GM12878 (cell line): ENCODE results near the gene RRP15. TPM values are rescaled to one million over a fixed set of nuclear protein-coding genes. Genes with fewer than 3 reads are reported as not detected.

Experiments used
- ATAC-seq: fragments of 200-7000 bp; cut with Tn5 transposase; 3 replicates; pipeline ENCODE4 v1.9.1; 2020; ENCODE audit warnings: mild to moderate bottlenecking, moderate library complexity
- BruUV-seq: library from RNA; stranded (reverse); fragments of 400-500 nt; replicated peaks from 2 replicates; lab custom pipeline; 2021; lab: Mats Ljungman, UMichigan
- CTCF ChIA-PET: fragments of 300-600 bp; sonication (Branson Sonifier 250); formaldehyde crosslinking; extraction: SDS; loops from one replicate; lab custom pipeline; 2021; ENCODE audit warnings: inconsistent platforms; lab: Yijun Ruan, JAX
- POLR2A ChIA-PET: fragments of 350-600 bp; formaldehyde crosslinking; extraction: SDS; loops from one replicate; lab custom pipeline; 2021; ENCODE audit warnings: inconsistent platforms; lab: Charles Lee
- RAD21 ChIA-PET: fragments of 300-600 bp; sonication (Branson Sonifier 250); formaldehyde crosslinking; loops from one replicate; lab custom pipeline; 2023; ENCODE audit warnings: antibody characterized with exemption; ENCODE audit not compliant: unreplicated experiment; lab: Charles Lee
- SMC1A ChIA-PET: fragments of 300-600 bp; sonication (Branson Sonifier 250); formaldehyde crosslinking; loops from one replicate; lab custom pipeline; 2023; ENCODE audit not compliant: unreplicated experiment, uncharacterized antibody; lab: Charles Lee
- DNase-seq: peaks from one replicate; pipeline ENCODE4 v3.0.0-alpha.2; 2011; ENCODE audit warnings: low read depth, low spot score
- FAIRE-seq: peaks from 3 replicates; lab custom pipeline; 2011; peaks lifted over from hg19 to GRCh38; lab: Jason Lieb, UNC
- H2AFZ ChIP-seq: 2 replicates; pipeline ENCODE4 v1.6.0; 2011; ENCODE audit warnings: low read depth, low read length, control low read depth; ENCODE audit not compliant: control insufficient read depth
- H3K27ac ChIP-seq: 2 replicates; pipeline ENCODE4 v1.5.1; 2011; ENCODE audit warnings: control low read depth; ENCODE audit not compliant: control insufficient read depth, insufficient read depth
- H3K27me3 ChIP-seq, 2 experiments: replicated peaks in 1 of 2; 2 replicates each; pipeline versions ENCODE4 v1.6.0 to v1.6.1; 2011; ENCODE audit warnings: low read length in 1 of 2; ENCODE audit not compliant: control insufficient read depth in 2 of 2, insufficient read depth in 2 of 2
- H3K36me3 ChIP-seq, 2 experiments: 2 replicates each; pipeline ENCODE4 v1.5.1; 2011; ENCODE audit warnings: low read length in 1 of 2; ENCODE audit not compliant: control insufficient read depth in 2 of 2, insufficient read depth in 2 of 2
- H3K4me1 ChIP-seq: 2 replicates; pipeline ENCODE4 v1.6.1; 2011; ENCODE audit warnings: mild to moderate bottlenecking, low read length, moderate library complexity, mixed read lengths; ENCODE audit not compliant: control insufficient read depth, insufficient read depth
- H3K4me2 ChIP-seq: 2 replicates; pipeline ENCODE4 v1.6.0; 2011; ENCODE audit warnings: control low read depth; ENCODE audit not compliant: control insufficient read depth, insufficient read depth
- H3K4me3 ChIP-seq: fragments of 200-600 bp; sonication (generic); 2 replicates; pipeline ENCODE4 v1.5.1; 2016
- H3K79me2 ChIP-seq: 2 replicates; pipeline ENCODE4 v1.6.0; 2011; ENCODE audit warnings: low read length; ENCODE audit not compliant: control insufficient read depth, insufficient read depth
- H3K9ac ChIP-seq: 2 replicates; pipeline ENCODE4 v1.8.0; 2011; ENCODE audit warnings: low read length, control low read depth, mixed read lengths; ENCODE audit not compliant: control insufficient read depth, insufficient read depth
- H3K9me3 ChIP-seq: replicated peaks from 3 replicates; pipeline ENCODE4 v1.5.1; 2011; ENCODE audit warnings: mild to moderate bottlenecking, low read length; ENCODE audit not compliant: control insufficient read depth, insufficient read depth
- H4K20me1 ChIP-seq: 2 replicates; pipeline ENCODE4 v1.6.0; 2011; ENCODE audit not compliant: control insufficient read depth, insufficient read depth
- BCL3 ChIP-seq: IDR thresholded peaks from 2 replicates; pipeline ENCODE4 v1.6.1; 2011; ENCODE audit warnings: borderline replicate concordance, low read depth, mild to moderate bottlenecking, moderate library complexity, low read length; ENCODE audit not compliant: insufficient read depth, poor library complexity, severe bottlenecking
- E4F1 ChIP-seq: fragments of 450-650 bp; IDR thresholded peaks from 2 replicates; pipeline ENCODE4 v1.6.1; 2018; ENCODE audit warnings: borderline replicate concordance, mild to moderate bottlenecking; ENCODE audit not compliant: partially characterized antibody
- EED ChIP-seq: sonication (generic); IDR thresholded peaks from 2 replicates; pipeline ENCODE4 v1.6.1; 2016; ENCODE audit warnings: antibody characterized with exemption, low read depth
- ETV6 ChIP-seq, 2 experiments: fragments of 450-650 bp in 1 of 2; IDR thresholded peaks in 1 of 2; conservative IDR thresholded peaks in 1 of 2; 2 replicates each; pipeline ENCODE4 v1.6.1; 2014; ENCODE audit warnings: antibody characterized with exemption in 1 of 2, borderline replicate concordance in 1 of 2, low read depth in 1 of 2, mild to moderate bottlenecking in 1 of 2, moderate library complexity in 1 of 2
- FOXM1 ChIP-seq: IDR thresholded peaks from 2 replicates; pipeline ENCODE4 v1.6.1; 2012; ENCODE audit warnings: low read depth, mild to moderate bottlenecking, inconsistent platforms, low read length, moderate library complexity
- IKZF1 ChIP-seq: fragments of 450-650 bp; conservative IDR thresholded peaks from 2 replicates; pipeline ENCODE4 v1.6.1; 2017; ENCODE audit warnings: antibody characterized with exemption, mild to moderate bottlenecking
- PKNOX1 ChIP-seq: fragments of 450-650 bp; IDR thresholded peaks from 2 replicates; pipeline ENCODE4 v1.6.1; 2016; ENCODE audit warnings: mild to moderate bottlenecking
- ZNF217 ChIP-seq: fragments of 450-650 bp; IDR thresholded peaks from 2 replicates; pipeline ENCODE4 v1.6.1; 2017; ENCODE audit warnings: antibody characterized with exemption, mild to moderate bottlenecking
- WGBS: methylation state at CpG from one replicate; pipeline ENCODE4 v1.1.6; 2016; ENCODE audit warnings: low lambda C conversion rate; ENCODE audit not compliant: insufficient replicate concordance, insufficient coverage; ENCODE audit errors: missing lambda C conversion rate; 5-methylcytosine and 5-hydroxymethylcytosine counted together
- in situ Hi-C: fragments of 300-500 bp; cut with MboI; formaldehyde crosslinking; loops from 9 replicates; pipeline ENCODE4 v1.14.3; 2018; ENCODE audit warnings: mixed read lengths
- intact Hi-C: fragments of 100-400 bp; cut with micrococcal nuclease; formaldehyde crosslinking; loops from one replicate; pipeline ENCODE4 v1.14.2; 2022; ENCODE audit not compliant: unreplicated experiment
- polyA plus RNA-seq, 11 experiments: library from polyadenylated mRNA; depleted of rRNA in 4 of 11; unstranded in 6 of 11; stranded (reverse) in 5 of 11; fragments of >200 nt; fragmentation: Nextera tagmentation in 4 of 11; fragmentation: Illumina TruSeq in 1 of 11; extraction: Ambion mirVana in 4 of 11; extraction: Trizol in 1 of 11; gene quantifications; 1 replicate in 1 of 11; 2 replicates in 10 of 11; pipeline versions ENCODE4 v1.2.1 to v1.2.3, GENCODE V29; 2011 to 2016; ENCODE audit warnings: inconsistent platforms in 2 of 11, missing spikeins in 2 of 11, low read depth in 1 of 11
- total RNA-seq, 4 experiments: library from RNA; depleted of rRNA in 3 of 4; stranded (reverse); fragments of >200 nt in 3 of 4; fragmentation: Illumina TruSeq in 1 of 4; extraction: Trizol in 1 of 4; gene quantifications; 2 replicates each; pipeline versions ENCODE4 v1.2.1 to v1.2.3, GENCODE V29; 2013 to 2021

The RRP15 gene
- total and polyA plus RNA-seq, 10 of the 15 experiments (the other 5 are each of a cell fraction or from before 2014, with no cell fraction given): 5.6 to 37.8 (median 19.1) TPM

- Histone ChIP-seq H3K36me3 (peaks cover 0 to 3% of the 10 kb centered on the region in 2 experiments; a peak in 3 of 4 replicates), H3K9ac (no peak overlapping the region), H2AFZ (no peak overlapping the region), H3K27ac (no peak overlapping the region), H3K4me1 (no peaks in the 10 kb centered on the region), H3K27me3 (no peaks in the 10 kb centered on the region), H3K4me2 (no peak overlapping the region), H4K20me1 (no peaks in the 10 kb centered on the region), H3K9me3 (no peaks in the 10 kb centered on the region), H3K4me3 (no peak overlapping the region), H3K79me2 (no peaks in the 10 kb centered on the region)
- intact Hi-C loops (no loop called here), in situ Hi-C loops (no loop called here)
- ChIA-PET RAD21 (no interaction called here), SMC1A (no interaction called here), CTCF (interaction anchor here (1.7 kb wide), 1 partner anchor 9 kb away, joined by 5 read pairs; no protein-coding TSS in a partner anchor), POLR2A (no interaction called here)
- TF ChIP-seq EED (no peak), BCL3 (no peak), IKZF1 (no peak), ZNF217 (no peak), E4F1 (no peak), ETV6 (conservative IDR thresholded peaks at IDR 0.05 in 1 of 2, IDR thresholded peaks at IDR 0.05 in 1 of 2; ENCODE audit: borderline replicate concordance in 1 of 2, low read depth in 1 of 2) (no peak), PKNOX1 (no peak), FOXM1 (no peak)
- BruUV-seq: no TSS peak
- WGBS: 55% methylated on average over 2 of the region's 2 CpGs
- ATAC-seq (no peak), DNase-seq (no peak), FAIRE-seq (no peak)
These were observed 27.4 kb downstream of the RRP15 start for GRCh38 chr1:218312509-218312908.
